Muscle layer of colon (tissue), 2 donors: ENCODE measurements around the gene PLIN3.
"Not testable (repeated sequence)": the region's sequence is repeated elsewhere in the genome, so short reads cannot be mapped to it uniquely, and the experiment has no call there.

ENCODE experiments used
- H3K27ac ChIP-seq: one replicate; pipeline ENCODE4 v1.7.0; 2013; ENCODE audit warnings: low read depth, mild to moderate bottlenecking, low read length, moderate library complexity
- H3K27me3 ChIP-seq, 2 donors: one replicate each; pipeline ENCODE4 v1.7.0; 2013; ENCODE audit warnings: low read length in 2 of 2, mild to moderate bottlenecking in 2 of 2; ENCODE audit not compliant: insufficient read depth in 2 of 2, control insufficient read depth in 1 of 2
- H3K36me3 ChIP-seq: one replicate; pipeline ENCODE4 v1.7.0; 2013; ENCODE audit warnings: mild to moderate bottlenecking, low read length; ENCODE audit not compliant: insufficient read depth
- H3K4me1 ChIP-seq: one replicate; pipeline ENCODE4 v1.7.0; 2013; ENCODE audit warnings: mild to moderate bottlenecking, low read length; ENCODE audit not compliant: insufficient read depth
- H3K4me3 ChIP-seq, 2 donors: one replicate each; pipeline ENCODE4 v1.7.0; 2013; ENCODE audit warnings: low read length in 2 of 2, low read depth in 1 of 2, mild to moderate bottlenecking in 1 of 2, moderate library complexity in 1 of 2
- H3K9ac ChIP-seq: one replicate; pipeline ENCODE4 v1.7.0; 2013; ENCODE audit warnings: low read length
- H3K9me3 ChIP-seq: one replicate; pipeline ENCODE4 v1.7.0; 2013; ENCODE audit warnings: mild to moderate bottlenecking, low read length
- donor health status: abdominal sarcoma.
- donor health status: Adenocarcinoma of cecum.

PLIN3 gene

DNA sequence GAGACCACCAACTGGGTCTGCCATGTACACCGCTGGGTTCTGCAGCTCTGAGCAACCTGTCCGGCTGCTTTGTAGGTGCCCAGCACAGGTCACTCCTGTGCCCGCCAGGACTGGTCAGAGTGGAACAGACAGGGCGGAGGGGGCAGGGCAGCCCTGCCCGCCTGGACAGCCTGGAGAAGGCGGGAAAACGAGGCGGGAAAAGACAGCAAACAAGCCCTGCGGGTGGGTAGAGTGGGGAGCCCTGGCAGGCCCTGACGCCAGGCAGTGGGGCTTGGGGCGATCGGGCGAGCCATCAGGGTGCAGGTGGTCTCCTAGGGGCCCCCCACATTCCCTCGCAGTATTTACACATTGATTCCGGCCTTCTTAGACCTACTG lies 41.3 kb upstream of the PLIN3 start:
- Histone ChIP-seq H3K9ac (no peak overlapping the region), H3K36me3 (no peaks in the 10 kb centered on the region), H3K4me3 (no peak overlapping the region), H3K9me3 (no peaks in the 10 kb centered on the region), H3K27ac (no peak overlapping the region), H3K4me1 (peaks cover 15% of the 10 kb centered on the region), H3K27me3 (peaks cover 9 to 13% of the 10 kb centered on the region in 2 donors)

DNA sequence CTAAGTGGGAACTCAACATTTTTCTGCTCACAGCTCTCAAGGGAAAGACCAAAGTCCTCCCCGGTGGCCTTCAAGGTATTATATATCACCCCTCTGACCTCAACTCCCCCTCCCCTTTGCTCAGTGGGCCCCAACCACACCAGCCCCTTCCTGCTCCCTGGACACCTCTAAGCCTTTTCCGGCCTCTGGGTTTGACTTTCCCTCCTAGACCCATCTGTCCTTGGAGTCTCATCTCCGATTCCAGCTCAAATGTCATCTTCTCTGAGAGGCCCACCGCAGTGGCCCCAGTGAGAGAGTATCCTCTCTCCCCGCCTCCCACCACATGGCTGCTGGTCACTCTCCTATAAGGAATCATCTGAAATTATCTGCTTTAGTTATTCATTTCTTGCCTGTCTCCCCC lies 40.9 kb upstream of the PLIN3 start:
- H3K4me1 ChIP-seq = peaks cover 15% of the 10 kb centered on the region
- H3K4me3 ChIP-seq = no peak overlapping the region
- peaks cover 9 to 13% of the 10 kb centered on the region in 2 donors for H3K27me3 ChIP-seq
- H3K27ac ChIP-seq = no peak overlapping the region
- H3K36me3 ChIP-seq = no peaks in the 10 kb centered on the region
- no peak overlapping the region for H3K9ac ChIP-seq
- H3K9me3 ChIP-seq = no peaks in the 10 kb centered on the region

DNA sequence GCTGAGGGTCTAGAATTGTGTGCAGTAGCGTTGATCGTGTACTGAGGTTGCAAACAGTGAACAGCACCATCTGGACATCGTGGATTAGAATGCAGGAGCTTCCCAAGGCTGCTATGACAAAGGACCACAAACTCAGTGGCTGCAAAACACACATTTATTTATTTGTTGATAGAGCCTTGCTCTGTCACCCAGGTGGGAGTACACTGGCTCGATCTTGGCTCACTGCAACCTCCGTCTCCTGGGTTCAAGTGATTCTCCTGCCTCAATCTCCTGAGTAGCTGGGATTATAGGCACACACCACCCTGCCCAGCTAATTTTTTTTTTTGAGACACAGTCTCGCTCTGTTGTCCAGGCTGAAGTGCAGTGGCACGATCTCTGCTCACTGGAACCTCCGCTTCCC lies 39.5 kb upstream of the PLIN3 start:
- Histone ChIP-seq H3K9me3 (no peaks in the 10 kb centered on the region), H3K4me1 (peaks cover 15% of the 10 kb centered on the region), H3K36me3 (no peaks in the 10 kb centered on the region), H3K27me3 (peaks cover 9 to 13% of the 10 kb centered on the region in 2 donors), H3K9ac (no peak overlapping the region), H3K27ac (no peak overlapping the region), H3K4me3 (no peak overlapping the region)

GRCh38 chr19:4904481-4904880 lies 37.0 kb upstream of the PLIN3 start:
- Histone ChIP-seq H3K27ac (no peak overlapping the region), H3K4me3 (no peak overlapping the region), H3K4me1 (no peaks in the 10 kb centered on the region), H3K36me3 (no peaks in the 10 kb centered on the region), H3K9ac (no peak overlapping the region), H3K9me3 (no peaks in the 10 kb centered on the region), H3K27me3 (peaks cover 9 to 12% of the 10 kb centered on the region in 2 donors)

- no peaks in the 10 kb centered on the region for H3K27me3 ChIP-seq
- no peaks in the 10 kb centered on the region for H3K9me3 ChIP-seq
- H3K27ac ChIP-seq = no peak within 1 kb of the TSS
- H3K36me3 ChIP-seq = no peaks in the 10 kb centered on the region
- H3K4me1 ChIP-seq = no peaks in the 10 kb centered on the region
- H3K9ac ChIP-seq = no peak within 1 kb of the TSS
- no peak within 1 kb of the TSS for H3K4me3 ChIP-seq
Measured at GRCh38 chr19:4902796-4903195, 35.3 kb upstream of the PLIN3 start, which contains the start of gene ARRDC5. ARRDC5 (minus strand) TSS chr19:4902896; CDS start chr19:4902825, 71 bp downstream.

DNA sequence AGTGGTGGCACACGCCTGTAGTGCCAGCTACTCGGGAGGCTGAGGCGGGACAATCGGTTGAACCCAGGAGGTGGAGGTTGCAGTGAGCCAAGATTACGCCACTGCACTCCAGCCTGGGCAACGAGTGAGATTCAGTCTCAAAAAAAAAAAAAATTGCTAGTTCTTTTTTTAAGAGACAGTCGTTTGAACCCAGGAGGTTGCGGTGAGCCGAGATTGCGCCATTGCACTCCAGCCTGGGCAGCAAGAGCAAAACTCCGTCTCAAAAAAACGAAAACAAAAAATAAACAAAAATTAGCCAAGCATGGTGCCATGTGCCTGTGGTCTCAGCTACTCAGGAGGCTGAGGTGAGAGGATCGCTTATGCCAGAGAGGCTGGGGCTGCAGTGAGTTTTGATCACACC lies 33.4 kb upstream of the PLIN3 start:
- not testable (repeated sequence) for H3K4me1 ChIP-seq, H3K9me3 ChIP-seq, H3K4me3 ChIP-seq, H3K9ac ChIP-seq, H3K27me3 ChIP-seq, H3K27ac ChIP-seq, H3K36me3 ChIP-seq

GRCh38 chr19:4897146-4897545 lies 29.7 kb upstream of the PLIN3 start:
- Histone ChIP-seq H3K9ac (no peak overlapping the region), H3K4me3 (no peak overlapping the region), H3K4me1 (no peaks in the 10 kb centered on the region), H3K36me3 (no peaks in the 10 kb centered on the region), H3K9me3 (no peaks in the 10 kb centered on the region), H3K27ac (no peak overlapping the region), H3K27me3 (no peaks in the 10 kb centered on the region)

GRCh38 chr19:4896372-4896771 lies 28.9 kb upstream of the PLIN3 start:
- H3K27me3 ChIP-seq = no peaks in the 10 kb centered on the region

DNA sequence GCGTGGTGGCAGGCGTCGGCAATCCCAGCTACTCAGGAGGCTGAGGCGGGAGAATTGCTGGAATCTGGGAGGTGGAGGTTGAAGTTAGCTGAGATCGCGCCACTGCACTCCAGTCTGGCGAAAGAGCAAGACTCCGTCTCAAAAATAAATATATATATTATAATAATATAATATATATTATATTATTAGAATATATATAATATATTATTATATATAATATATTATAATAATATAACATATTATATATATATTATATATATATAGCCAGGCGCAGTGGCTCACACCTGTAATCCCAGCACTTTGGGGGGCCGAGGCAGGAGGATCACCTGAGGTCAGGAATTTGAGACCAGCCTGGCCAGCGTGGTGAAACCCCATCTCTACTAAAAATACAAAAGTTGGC lies 25.5 kb upstream of the PLIN3 start:
- not testable (repeated sequence) for H3K27ac ChIP-seq, H3K9ac ChIP-seq, H3K27me3 ChIP-seq, H3K36me3 ChIP-seq, H3K9me3 ChIP-seq, H3K4me3 ChIP-seq, H3K4me1 ChIP-seq

More at GRCh38 chr19:4896372-4896771, 28.9 kb upstream of the PLIN3 start:
- H3K4me3 ChIP-seq = no peak overlapping the region
- no peaks in the 10 kb centered on the region for H3K9me3 ChIP-seq
- H3K36me3 ChIP-seq = no peaks in the 10 kb centered on the region
- H3K4me1 ChIP-seq = no peaks in the 10 kb centered on the region
- no peak overlapping the region for H3K9ac ChIP-seq
- H3K27ac ChIP-seq = no peak overlapping the region

GRCh38 chr19:4891066-4891465 lies 23.6 kb upstream of the PLIN3 start:
- Histone ChIP-seq H3K9ac (no peak overlapping the region), H3K27me3 (no peaks in the 10 kb centered on the region), H3K36me3 (no peaks in the 10 kb centered on the region), H3K9me3 (no peaks in the 10 kb centered on the region), H3K4me3 (no peak overlapping the region), H3K27ac (no peak overlapping the region), H3K4me1 (no peaks in the 10 kb centered on the region)

DNA sequence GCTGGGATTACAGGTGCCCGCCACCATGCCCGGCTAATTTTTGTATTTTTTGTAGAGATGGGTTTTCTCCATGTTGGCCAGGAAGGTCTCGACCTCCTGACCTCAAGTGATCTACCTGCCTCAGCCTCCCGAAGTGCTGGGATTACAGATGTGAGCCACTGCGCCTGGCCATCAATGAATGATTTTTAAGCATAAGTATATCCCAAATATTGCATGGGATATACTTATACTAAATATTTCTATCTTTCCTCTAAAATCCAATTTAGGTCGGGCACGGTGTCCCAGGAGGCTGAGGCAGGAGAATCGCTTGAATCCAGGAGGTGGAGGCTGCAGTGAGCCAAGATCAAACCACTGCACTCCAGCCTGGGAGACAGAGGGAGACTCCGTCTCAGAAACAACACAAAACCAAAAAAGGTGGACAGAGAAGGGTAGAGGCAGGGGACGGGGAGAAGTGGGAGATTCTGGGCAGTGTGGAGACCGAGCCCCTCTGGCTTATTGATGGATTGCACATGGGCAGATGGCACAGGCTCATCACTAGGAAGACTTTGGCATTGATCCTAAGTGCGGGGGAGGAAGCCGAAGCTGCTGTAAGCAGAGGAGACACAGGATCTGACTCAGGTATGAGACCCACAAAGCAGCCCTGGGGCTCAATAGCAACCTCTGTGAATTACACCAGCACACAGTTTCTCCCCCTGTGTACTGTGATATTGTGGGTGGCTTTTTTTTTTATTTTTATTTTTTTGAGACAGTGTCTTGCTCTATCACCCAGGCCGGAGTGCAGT lies 21.8 kb upstream of the PLIN3 start:
- Histone ChIP-seq H3K9me3 (no peaks in the 10 kb centered on the region), H3K4me1 (no peaks in the 10 kb centered on the region), H3K27me3 (no peaks in the 10 kb centered on the region), H3K4me3 (no peak overlapping the region), H3K27ac (no peak overlapping the region), H3K9ac (no peak overlapping the region), H3K36me3 (no peaks in the 10 kb centered on the region)

DNA sequence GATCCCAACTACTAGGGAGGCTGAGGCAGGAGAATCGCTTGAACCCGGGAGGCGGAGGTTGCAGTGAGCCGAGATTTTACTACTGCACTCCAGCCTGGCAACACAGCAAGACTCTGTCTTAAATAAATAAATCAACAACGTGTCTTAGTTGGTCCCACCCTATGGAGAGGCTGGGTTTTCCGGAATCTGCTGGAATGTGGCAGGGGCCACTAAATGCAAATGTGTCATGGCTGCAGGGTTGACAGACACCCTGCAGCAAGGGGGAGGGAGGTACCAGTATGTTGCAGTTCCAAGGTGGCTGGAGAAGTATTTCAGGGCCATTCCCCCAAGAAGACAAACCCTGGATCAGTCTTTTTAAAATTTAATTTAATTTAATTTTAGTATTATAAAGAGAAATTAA lies 20.3 kb upstream of the PLIN3 start:
- not testable (repeated sequence) for H3K9me3 ChIP-seq, H3K4me3 ChIP-seq, H3K27ac ChIP-seq, H3K27me3 ChIP-seq, H3K9ac ChIP-seq, H3K36me3 ChIP-seq, H3K4me1 ChIP-seq
